HTR-8/SVneo (cell line): Measurements from ENCODE around the gene SF3B6.
A peak's percentile ranks its signal among the peaks of the same experiment; 100 is the strongest.
"Not testable (repeated sequence)": the region's sequence is repeated elsewhere in the genome, so short reads cannot be mapped to it uniquely, and the experiment has no call there.

Experiments used
- DNase-seq: peaks from one replicate; pipeline ENCODE4 v3.0.0; 2011; ENCODE audit warnings: low spot score, mixed read lengths; ENCODE audit not compliant: insufficient read length
- FAIRE-seq: peaks from 2 replicates; lab custom pipeline; 2011; peaks lifted over from hg19 to GRCh38; lab: Jason Lieb, UNC

The SF3B6 gene

DNA sequence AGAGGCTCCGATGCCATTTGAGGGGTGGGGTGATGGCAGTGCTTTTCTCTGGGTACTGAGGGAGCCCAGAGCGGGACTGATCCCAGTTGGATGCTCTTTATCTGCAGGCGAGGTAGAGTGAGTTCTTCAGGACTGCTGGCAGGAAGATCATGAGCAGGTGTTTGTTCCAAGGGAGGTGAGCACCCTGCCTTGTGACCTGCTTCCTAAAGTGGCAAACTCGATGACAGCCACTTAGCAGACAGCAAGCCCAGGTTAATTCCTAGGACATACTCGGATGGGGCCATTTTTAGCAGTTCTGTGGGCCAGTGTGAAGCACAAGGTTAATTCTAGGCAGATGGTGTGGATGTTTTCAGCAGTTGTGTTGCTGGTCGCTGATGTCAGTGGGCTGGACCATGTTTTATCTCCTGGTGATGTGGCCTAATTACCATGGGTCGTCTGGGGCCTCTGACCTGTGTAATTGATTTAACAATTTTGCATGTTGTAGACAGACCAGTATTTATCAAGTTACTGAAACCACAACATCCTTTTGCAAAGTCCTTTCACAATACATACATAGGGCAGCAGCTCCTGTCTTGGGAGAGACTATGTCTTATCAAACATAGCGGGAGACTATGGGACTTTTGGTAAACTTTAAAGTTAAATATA, 21.6 kb downstream of the SF3B6 start:
- FAIRE-seq (no peak), DNase-seq (no peak)

DNA sequence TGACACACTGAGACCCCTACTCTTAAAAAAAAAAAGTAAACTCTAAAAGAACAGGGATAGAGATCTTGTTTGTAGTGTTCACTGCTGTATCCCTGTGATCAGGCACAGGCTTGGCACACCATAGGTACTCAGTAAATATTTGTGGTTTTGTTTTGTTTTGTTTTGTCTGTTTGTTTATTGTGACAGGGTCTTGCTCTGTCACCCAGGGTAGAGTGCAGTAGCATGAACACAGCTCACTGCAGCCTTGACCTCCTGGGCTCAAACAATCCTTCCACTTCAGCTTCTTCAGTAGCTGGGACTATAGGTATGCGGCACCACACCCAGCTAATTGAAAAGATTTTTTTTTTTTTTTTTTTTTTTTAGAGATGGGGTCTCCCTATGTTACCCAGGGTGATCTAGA, 23.2 kb downstream of the SF3B6 start:
- FAIRE-seq (no peak), DNase-seq (no peak)

DNA sequence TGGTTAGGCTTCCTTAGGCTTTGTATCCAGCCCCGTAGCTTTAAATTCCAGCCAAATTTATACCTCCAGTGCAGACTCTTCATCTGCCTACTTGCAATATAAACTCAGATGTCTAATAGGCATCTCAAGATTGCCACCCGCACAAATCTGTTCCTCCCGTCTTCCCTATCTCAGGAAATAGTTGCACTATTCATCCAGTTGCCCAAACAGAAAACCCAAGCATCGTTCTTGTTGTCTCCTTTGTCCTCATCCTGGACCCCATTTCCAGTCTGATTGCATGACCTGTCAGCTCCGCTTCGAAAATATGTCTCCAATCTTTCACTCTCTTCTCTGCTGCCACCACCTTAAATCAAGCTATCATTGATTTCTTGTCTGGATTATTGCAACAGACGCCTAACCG, 24.3 kb downstream of the SF3B6 start:
- no peak for DNase-seq
- FAIRE-seq, result no peak

DNA sequence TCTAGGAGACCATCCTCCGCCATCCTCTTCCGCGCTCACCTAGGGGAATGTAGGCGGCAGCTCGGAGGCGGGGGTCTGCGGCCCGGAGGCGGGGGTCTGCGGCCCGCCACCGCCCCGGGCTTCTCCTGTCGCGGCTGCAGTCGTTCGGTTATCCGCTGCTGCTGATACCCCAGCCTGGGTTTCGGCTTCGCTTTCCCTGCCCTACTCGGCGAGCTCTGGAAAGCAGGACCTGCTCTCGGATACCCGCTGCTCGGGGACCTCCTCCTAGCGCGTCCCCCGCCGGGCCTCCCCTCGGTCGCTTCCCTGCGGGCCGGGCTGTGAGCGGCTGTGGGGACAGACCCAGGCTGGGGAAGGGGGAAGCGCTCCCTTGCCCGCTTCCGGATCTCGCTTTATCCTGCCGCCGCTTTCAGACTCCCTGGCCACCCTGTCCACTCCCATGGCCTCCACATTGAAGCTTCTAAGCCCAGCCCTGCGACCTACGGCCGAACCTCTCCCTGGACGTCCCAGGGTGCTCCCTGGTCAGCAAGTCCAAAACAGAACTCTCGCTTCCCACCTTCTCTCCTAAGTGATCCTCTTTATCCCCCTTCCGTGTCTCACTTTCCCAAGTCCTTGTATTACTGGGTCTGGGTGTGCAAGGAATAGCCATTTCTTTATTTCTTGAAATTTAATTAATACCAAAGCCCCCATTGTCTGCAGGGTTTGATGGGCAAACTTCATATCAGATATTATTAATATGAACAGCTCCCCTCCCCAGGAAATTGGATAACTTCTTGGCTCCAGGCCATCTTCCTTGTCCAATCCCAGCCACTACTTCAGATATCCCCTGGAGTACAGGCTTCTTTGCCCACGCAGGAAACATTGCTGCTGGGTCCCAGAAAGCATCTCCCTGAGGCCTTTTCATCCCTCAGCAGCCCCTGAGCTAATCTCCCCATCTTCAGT, 25.8 kb downstream of the SF3B6 start:
- FAIRE-seq (no peak), DNase-seq (no peak)

DNA sequence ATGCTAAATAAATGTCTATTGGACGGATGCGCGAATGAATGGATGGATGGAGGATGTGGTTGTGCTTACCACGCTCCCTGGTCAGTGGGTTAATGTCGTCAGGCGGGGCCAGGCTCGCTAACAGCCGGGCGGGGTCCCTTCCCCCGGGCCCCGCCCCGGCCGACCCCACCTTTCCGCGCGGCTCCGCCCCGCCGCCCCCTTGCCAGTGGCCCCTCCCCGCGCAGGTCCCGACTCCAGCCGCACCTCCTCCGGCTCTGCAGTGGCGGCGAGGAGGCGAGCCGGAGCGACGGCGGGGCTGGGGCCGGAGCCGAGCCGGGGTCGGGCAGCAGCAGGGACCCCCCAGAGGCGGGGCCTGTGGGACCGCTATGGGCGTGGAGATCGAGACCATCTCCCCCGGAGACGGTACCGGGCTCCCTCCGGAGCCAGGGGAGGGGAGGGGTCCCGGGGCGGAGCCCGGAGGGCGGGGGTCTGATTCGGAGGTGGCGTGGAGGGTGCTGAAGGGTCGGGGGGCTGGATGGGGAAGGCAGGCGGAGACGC, 26.6 kb downstream of the SF3B6 start, which contains the start of gene FKBP1B:
TSS of gene FKBP1B (plus strand) at position 257 of the 537 bp plus-strand sequence. CDS start at position 366, 109 bp downstream.
- FAIRE-seq (peak; percentile 64), DNase-seq (peak; percentile 81)

DNA sequence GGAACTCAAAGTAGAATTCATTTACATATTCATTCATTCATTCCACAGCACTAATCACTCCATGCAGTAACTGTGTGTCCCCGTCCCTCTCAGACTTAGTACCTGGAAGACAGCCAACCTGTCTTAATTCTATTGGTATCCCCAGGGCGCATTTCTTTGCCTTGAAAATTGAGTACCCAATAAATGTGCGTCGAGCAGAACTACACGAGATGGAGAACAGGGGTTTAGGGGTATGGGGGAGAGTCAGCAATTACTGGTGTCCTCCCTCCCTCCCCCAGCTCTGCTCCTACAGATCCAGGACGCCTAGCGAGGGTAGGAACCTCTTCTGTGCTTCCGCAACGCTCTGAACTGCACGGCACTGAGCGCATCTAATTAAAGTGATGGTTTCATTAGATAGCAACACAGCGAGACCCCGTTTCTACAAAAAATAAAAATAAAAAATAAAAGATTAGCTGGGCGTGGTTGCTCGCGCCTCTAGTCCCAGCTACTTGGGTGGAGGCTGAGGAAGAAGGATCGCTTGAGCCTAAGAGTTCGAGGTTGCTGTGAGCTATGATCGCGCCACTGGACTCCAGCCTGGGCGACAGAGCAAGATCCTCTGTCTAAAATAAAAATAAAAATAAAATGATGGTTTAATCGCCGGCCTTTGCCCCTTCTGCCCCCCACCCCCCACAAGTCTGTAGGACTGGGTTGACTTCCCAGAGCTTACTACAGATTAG, 27.2 kb downstream of the SF3B6 start:
- FAIRE-seq (no peak), DNase-seq (no peak)

DNA sequence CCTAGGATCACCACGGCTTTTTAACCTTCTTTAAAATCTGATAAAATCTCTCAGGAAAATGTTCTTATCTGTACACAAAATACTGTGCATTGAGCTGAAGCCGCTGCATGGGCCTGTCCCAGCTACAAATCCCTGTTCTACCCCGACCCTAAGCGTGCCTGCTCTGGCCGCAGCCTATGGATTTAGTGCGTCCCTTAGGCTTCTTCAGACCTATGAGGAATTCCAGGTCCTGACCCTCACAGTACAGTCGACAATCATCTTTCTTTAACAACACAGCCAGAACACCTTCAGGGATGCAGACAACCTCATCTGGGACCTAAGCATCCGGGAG, 28.5 kb downstream of the SF3B6 start:
- DNase-seq (no peak), FAIRE-seq (no peak)

DNA sequence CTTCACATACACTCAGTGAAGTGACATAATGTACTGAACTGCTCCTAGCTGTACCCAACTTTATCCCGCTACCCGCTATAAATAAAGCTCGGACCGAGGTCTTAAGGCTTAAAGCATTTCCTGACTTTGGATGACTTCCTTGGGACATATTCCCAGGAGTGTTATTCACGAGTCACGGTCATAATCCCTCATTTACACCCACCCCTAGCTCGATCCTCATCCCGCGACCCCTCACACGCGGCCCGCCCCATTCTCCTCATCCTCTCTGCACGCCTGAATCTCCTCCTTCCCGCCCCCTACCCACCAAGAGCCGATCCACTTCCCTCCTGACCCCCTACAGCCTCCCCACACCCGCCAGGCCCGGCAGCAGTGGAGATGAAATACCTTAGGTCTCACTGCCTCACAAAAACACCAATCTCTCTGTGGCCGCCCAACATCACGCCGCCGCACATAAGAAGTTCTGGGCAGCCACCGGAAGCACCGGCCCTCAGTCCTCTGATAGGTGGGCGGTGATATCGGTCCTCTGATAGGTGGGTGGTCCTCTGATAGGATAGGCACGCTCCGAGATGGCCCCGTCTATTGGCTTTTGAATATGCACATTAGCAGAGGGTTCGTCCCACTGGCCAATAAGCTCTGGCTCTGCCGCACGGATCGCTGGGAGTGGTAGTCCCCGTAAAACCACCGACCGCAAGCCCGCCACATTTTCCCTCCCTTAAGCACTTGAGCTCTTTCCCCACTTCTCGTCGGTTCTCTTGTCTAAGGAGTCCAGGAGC, 29.0 kb downstream of the SF3B6 start, which contains the start of gene WDCP:
TSS of gene WDCP (minus strand) at position 462 of the 773 bp plus-strand sequence. CDS start 7,897 bp downstream, outside the sequence.
- peak; percentile 99 for DNase-seq
- peak; percentile 70 for FAIRE-seq

DNA sequence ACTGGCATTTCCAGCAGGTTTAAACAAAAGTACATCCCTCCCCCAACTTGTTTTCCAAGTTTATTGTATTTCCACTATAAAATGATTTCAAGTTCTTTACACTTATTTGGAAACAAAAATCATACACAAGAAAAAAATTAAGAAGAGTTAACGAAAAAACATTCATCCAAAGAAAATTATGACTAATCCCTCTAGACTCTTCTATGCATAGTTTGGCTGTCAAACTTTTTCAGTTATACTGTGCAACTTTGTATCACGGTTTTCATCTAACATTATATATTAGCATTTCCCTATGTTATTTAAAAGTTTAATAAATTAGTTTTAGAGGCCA, 29.6 kb downstream of the SF3B6 start:
- FAIRE-seq (no peak), DNase-seq (no peak)

DNA sequence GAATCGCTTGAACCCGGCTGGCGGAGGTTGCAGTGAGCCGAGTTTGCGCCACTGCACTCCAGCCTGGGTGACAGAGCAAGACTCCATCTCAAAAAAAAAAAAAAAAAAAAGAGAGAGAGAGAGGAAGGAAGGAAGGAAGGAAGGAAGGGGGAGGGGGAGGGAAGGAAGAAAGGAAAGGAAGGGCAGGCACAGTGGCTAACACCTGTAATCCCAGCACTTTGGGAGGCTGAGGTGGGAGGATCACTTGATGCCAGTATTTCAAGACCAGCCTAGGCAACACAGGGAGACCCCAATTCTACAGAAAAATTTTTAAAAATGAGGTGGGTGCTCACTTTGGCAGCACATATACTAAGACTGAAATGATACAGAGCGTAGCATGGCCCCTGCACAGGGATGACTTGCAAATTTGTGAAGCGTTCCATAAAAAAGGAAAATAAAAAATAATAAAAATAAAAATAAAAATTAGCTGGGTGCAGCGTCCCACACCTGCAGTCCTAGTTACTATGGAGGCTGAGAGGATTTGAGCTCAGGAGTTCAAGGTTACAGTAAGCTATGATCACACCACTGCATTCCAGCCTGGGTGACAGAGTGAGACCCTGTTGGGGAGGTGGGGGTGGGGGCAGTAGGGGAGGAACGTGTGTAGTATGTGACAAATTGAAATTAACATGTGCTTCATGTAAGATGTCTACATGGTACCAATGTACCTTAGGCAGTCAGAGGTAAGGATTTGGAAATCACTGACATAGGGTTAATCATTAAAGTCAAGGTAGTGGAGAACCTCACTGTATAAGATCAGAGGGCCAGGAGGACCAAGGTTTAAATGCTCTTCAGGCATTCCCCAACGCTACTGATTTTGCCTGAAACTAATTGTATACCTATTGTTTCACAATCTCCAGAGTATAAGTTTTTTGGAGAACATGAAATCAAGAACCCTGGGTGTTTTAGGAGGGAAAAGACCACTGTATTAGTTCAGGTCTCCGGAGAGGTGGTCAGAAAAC, 30.3 kb downstream of the SF3B6 start:
- DNase-seq (no peak), FAIRE-seq (no peak)

DNA sequence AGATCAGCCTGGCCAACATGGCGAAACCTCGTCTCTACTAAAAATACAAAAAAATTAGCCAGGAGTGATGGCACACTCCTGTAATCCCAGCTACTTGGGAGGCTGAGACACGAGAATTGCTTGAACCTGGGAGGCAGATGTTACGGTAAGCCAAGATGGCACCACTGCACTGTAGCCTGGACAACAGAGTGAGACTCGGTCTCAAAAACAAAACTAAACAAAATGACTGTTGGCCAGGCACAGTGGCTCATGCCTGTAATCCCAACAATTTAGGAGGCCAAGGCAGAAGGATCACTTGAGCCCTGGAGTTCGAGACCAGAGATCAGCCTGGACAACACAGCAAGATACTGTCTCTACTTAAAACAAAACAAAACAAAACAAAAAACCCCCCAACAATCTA, 33.0 kb downstream of the SF3B6 start:
- not testable (repeated sequence) for FAIRE-seq, DNase-seq

DNA sequence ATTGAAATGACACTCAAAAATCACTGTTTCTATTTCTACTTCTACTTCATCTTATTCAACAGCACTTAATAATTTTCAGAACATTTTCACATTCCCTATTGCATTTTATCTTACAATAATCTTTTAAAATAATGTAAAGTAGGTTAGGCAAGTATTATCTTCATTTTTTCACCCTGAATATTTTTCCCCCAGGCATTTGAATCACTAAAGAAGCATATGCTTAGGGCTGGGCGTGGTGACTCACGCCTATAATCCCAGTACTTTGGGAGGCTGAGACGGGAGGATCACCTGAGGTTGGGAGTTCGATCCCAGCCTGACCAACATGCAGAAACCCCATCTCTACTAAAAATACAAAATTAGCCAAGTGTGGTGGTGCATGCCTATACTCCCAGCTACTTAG, 35.6 kb downstream of the SF3B6 start:
- FAIRE-seq, result no peak
- no peak for DNase-seq

DNA sequence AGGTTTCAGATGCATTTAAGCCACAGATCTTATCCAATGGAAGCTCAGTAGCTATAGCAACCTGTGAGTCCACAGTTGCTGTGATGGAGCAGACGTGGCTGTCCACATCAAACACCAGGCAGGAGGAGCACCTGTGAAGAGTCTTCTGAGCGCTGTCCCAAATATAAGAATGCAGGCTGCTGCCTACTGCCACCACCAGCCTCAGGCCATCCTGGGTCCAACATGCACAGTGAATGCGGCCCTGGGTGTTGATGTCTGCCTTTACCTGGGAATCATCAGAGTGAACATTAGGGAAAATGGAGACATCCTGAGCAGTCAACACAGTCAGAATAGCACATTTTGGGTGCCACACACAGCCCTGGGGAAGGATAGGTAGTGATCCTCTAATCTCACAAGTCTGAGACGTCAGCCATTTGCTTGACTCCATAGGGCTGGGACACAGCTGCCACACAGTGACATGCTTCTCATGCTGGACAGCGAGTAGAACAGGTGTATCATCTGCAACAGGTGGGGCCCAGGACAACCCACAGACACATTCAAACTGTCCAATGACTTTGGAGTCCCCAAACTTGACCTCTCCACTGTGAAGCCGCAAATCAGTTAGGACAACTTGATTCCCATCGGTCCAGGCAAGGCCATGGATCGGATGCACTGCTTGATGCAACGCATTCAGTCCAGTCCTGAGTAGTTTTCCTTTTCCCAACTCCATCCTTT, 37.2 kb downstream of the SF3B6 start:
- FAIRE-seq (no peak), DNase-seq (no peak)

DNA sequence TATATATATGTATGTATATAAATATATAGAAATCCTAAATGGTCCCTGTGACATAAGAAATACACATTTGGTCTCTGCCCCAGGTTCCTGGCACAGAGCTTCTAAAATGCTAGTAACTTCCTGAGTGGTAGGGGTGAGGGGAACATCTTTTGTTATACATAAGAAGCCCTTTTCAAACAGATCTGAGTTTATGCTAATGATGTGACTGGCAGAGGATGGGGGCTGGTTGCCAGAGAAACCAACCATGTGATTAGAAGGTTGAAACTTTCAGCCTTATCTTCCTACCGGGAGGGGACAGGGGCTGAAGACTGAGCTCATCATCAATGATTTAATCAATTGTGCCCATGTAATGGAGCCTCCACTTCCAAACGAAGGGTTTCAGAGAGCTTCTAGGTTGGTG, 49.9 kb downstream of the SF3B6 start:
- FAIRE-seq, result no peak
- DNase-seq, result no peak

DNA sequence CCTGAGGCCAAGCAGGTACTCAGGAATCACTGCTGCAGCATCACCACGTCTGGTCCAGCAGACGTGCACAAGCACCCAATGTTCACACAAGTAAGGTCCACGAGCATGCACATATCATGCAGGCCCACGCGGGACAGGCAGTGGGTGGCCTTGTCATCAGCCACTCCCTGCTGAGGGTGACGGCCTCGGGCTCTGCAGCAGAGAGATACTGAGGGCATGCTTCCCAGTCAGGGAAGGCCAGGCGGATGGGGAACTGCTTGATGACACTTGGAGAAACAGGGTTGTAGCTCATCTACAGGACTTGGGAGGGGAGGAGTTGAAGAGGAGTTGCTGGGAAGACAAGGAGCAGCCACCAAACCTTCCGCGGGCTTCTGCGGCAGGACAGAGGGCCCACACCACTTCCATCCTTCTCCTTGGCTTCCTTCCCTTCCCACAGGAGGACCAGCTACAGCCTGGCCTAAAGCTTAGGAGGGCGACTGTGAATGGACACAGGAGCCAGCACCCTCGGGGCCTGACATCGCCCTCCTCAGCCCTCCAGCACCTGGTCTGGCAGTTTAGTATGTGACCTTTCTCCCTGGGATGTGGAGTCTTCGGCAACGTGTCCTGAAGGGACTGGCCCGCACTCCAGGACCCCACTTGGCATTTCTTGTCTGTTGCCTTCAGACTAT, 51.0 kb downstream of the SF3B6 start:
- DNase-seq (no peak), FAIRE-seq (no peak)

DNA sequence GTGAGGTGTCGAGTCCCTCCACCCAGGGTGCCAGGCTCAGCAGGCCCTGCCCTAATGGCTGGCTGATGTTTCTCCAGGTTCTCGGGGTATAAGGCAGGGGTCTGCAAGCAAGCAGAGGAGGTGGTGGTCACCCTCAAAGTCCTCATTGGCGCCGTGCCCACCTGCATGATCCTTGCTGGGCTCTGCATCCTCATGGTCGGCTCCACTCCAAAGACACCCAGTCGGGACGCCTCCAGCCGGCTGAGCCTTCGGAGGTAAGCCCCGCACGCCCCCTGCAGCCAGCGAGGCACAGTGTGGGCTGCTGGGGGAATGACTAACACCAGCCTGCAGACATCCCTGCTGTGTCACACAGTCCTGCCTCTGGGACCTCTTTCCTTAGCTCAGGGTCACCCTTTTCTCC, 52.1 kb downstream of the SF3B6 start:
- FAIRE-seq (no peak), DNase-seq (no peak)

DNA sequence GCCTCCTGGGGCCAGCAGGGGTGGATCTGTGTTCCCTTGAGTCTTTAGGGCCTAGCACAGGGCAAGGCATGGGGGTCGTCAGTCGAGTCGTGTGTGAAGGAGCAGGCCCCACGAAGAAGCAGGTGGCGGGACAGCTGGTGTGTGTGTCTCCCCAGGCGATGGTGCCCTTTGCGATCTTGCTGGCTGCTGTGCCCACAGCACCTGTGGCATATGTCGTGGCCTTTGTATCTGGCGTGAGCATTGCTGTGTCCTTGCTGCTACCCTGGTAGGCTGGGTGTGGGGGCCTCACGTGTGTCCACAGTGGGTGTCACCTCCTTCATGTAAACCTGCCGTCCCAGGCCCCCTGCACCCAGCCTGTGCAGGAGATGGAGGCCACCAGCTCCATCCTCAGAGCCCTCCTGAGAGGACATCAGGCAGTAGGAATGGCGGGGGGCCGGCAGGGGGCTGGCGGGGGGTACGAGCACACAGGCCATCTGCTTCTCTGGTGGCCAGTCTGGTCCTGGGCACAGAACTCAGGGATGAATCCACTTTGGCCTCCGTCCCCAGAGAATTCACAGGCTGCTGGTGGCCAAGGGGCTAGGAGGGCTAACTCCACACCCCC, 53.1 kb downstream of the SF3B6 start:
- FAIRE-seq (no peak), DNase-seq (no peak)
